Fibroblast of lung (primary cell): ENCODE measurements around the gene CXCL8. TPM values are rescaled to one million over a fixed set of nuclear protein-coding genes. Genes with fewer than 3 reads are reported as not detected.

Experiments used
- DNase-seq, 2 donors: peaks; one replicate each; pipeline versions ENCODE4 v3.0.0 to v3.0.0-alpha.2; 2010; ENCODE audit warnings: low read depth in 2 of 2
- H2AFZ ChIP-seq: 2 replicates; pipeline ENCODE4 v1.5.1; 2012; ENCODE audit warnings: low read length, control low read depth, inconsistent platforms
- H3K27ac ChIP-seq: 2 replicates; pipeline ENCODE4 v1.5.1; 2011; ENCODE audit warnings: low read length, control low read depth; ENCODE audit not compliant: insufficient read depth
- H3K27me3 ChIP-seq: 2 replicates; pipeline ENCODE4 v1.5.1; 2011; ENCODE audit warnings: mild to moderate bottlenecking, low read length; ENCODE audit not compliant: control insufficient read depth, insufficient read depth
- H3K36me3 ChIP-seq: 2 replicates; pipeline ENCODE4 v1.5.1; 2011; ENCODE audit warnings: low read length; ENCODE audit not compliant: control insufficient read depth, insufficient read depth
- H3K4me1 ChIP-seq: 2 replicates; pipeline ENCODE4 v1.5.1; 2011; ENCODE audit warnings: low read length; ENCODE audit not compliant: control insufficient read depth, insufficient read depth; ENCODE audit errors: extremely low read depth
- H3K4me2 ChIP-seq: 2 replicates; pipeline ENCODE4 v1.5.1; 2011; ENCODE audit warnings: low read length, control low read depth; ENCODE audit not compliant: insufficient read depth; ENCODE audit errors: extremely low read depth
- H3K4me3 ChIP-seq, 4 experiments: fragments of 200-600 bp in 1 of 4; sonication (generic) in 1 of 4; replicated peaks in 1 of 4; 2 replicates each; pipeline ENCODE4 v1.5.1; 2011 to 2016; ENCODE audit warnings: low read length in 4 of 4, low read depth in 3 of 4, mild to moderate bottlenecking in 3 of 4, control low read depth in 2 of 4, inconsistent platforms in 1 of 4, mixed read lengths in 1 of 4; ENCODE audit not compliant: insufficient read depth in 1 of 4; ENCODE audit errors: control extremely low read depth in 1 of 4
- H3K79me2 ChIP-seq: 2 replicates; pipeline ENCODE4 v1.5.1; 2012; ENCODE audit warnings: mild to moderate bottlenecking, low read length, inconsistent platforms; ENCODE audit not compliant: control insufficient read depth, insufficient read depth
- H3K9ac ChIP-seq: 2 replicates; pipeline ENCODE4 v1.5.1; 2011; ENCODE audit warnings: mild to moderate bottlenecking, low read length, control low read depth; ENCODE audit not compliant: insufficient read depth
- H3K9me3 ChIP-seq: 2 replicates; pipeline ENCODE4 v1.5.1; 2012; ENCODE audit warnings: low read depth, low read length; ENCODE audit not compliant: control insufficient read depth, insufficient read depth
- H4K20me1 ChIP-seq: 2 replicates; pipeline ENCODE4 v1.5.1; 2011; ENCODE audit warnings: low read length; ENCODE audit not compliant: control insufficient read depth, insufficient read depth; ENCODE audit errors: extremely low read depth
- CTCF ChIP-seq, 2 donors: IDR thresholded peaks in 1 of 2; conservative IDR thresholded peaks in 1 of 2; 1 replicate in 1 of 2; 2 replicates in 1 of 2; pipeline ENCODE4 v1.5.1; 2011 to 2012; ENCODE audit warnings: low read length in 2 of 2, control low read depth in 1 of 2, inconsistent platforms in 1 of 2, low read depth in 1 of 2, mild to moderate bottlenecking in 1 of 2
- EZH2 ChIP-seq: IDR thresholded peaks from 2 replicates; pipeline ENCODE4 v1.5.1; 2012; ENCODE audit warnings: low read length, control low read depth, mild to moderate bottlenecking; ENCODE audit errors: missing control alignments
- polyA plus RNA-seq, 2 donors: library from polyadenylated mRNA; depleted of rRNA in 1 of 2; stranded (reverse) in 1 of 2; unstranded in 1 of 2; fragments of >200 nt; gene quantifications; 2 replicates each; pipeline ENCODE4 v1.2.1, GENCODE V29; 2011 to 2012; ENCODE audit warnings: missing spikeins in 1 of 2
- total RNA-seq: library from RNA; depleted of rRNA; stranded (reverse); fragments of >200 nt; gene quantifications from 2 replicates; pipeline ENCODE4 v1.2.1, GENCODE V29; 2014

Gene CXCL8
- total and polyA plus RNA-seq, 2 donors (not counting 1 experiment from before 2014, with no cell fraction given) = 1.3 to 1.4 TPM

DNA sequence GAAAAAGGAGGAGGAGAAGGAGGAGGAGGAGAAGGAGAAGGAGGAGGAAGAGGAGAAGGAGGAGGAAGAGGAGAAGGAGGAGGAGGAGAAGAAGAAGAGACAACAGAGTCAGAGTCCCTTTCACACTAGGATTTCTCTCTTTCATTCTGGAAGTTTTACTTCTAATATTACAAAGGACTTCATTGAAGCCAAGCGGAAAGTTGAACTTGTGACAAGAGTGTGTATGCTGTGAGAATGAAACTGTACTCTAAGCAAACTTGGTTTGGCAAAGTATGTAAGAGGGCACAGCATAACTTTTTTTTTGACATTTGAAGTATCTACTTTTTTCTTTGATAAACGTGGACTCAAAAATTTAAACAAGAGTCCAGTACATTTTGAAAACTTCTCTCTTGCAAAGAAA lies 48.0 kb downstream of the CXCL8 start:
- no peaks in the 10 kb centered on the region for H3K27me3 ChIP-seq
- no peak overlapping the region for H3K27ac ChIP-seq
- no peak overlapping the region for H3K4me2 ChIP-seq
- H3K9me3 ChIP-seq = no peaks in the 10 kb centered on the region
- H2AFZ ChIP-seq = peak overlapping the region; percentile 20
- no peaks in the 10 kb centered on the region for H3K4me1 ChIP-seq
- H3K36me3 ChIP-seq = no peaks in the 10 kb centered on the region
- H3K79me2 ChIP-seq = no peaks in the 10 kb centered on the region
- no peak overlapping the region for H3K9ac ChIP-seq
- TF ChIP-seq CTCF (conservative IDR thresholded peaks at IDR 0.05 in 1 of 2, IDR thresholded peaks at IDR 0.05 in 1 of 2; ENCODE audit: low read depth in 1 of 2, low read length in 2 of 2) (no peak), EZH2 (no peak)
- no peak for DNase-seq
- H4K20me1 ChIP-seq = no peaks in the 10 kb centered on the region
- H3K4me3 ChIP-seq = no peak overlapping the region

Other genes with a start within 250 kb of the CXCL8 start
- gene RASSF6, start 120.1 kb upstream of the CXCL8 start, total RNA-seq = under 0.01 TPM in 1 of 2 replicates, not detected in the other
- 0.01 TPM in 1 of 2 replicates, not detected in the other for gene RASSF6, start 120.1 kb upstream of the CXCL8 start, polyA plus RNA-seq
- gene CXCL6, start 96.1 kb downstream of the CXCL8 start, total RNA-seq = 0.17 and 0.77 TPM in 2 replicates
- gene CXCL6, start 96.1 kb downstream of the CXCL8 start, polyA plus RNA-seq = 0.23 and 0.66 TPM in 2 replicates
- not detected in 2 replicates for gene PF4V1, start 112.7 kb downstream of the CXCL8 start, total RNA-seq
- not detected in 2 replicates for gene PF4V1, start 112.7 kb downstream of the CXCL8 start, polyA plus RNA-seq
- 1.5 and 2.3 TPM in 2 replicates for gene CXCL1, start 128.8 kb downstream of the CXCL8 start, total RNA-seq
- gene CXCL1, start 128.8 kb downstream of the CXCL8 start, polyA plus RNA-seq = 1.2 and 1.4 TPM in 2 replicates
- not detected in 2 replicates for gene PF4, start 241.5 kb downstream of the CXCL8 start, total RNA-seq
- gene PF4, start 241.5 kb downstream of the CXCL8 start, polyA plus RNA-seq = not detected in 2 replicates
- not detected in 2 replicates for gene PPBP, start 247.6 kb downstream of the CXCL8 start, total RNA-seq
- gene PPBP, start 247.6 kb downstream of the CXCL8 start, polyA plus RNA-seq = not detected in 2 replicates